NCI-H1105 treated with DMSO at 0.1 percent for 48 hours (cell line): ENCODE results near the gene DLGAP4.

Source experiments
- DNase-seq: peaks from one replicate; lab custom pipeline; 2025; lab: John Stamatoyannopoulos, UW

Gene DLGAP4

GRCh38 chr20:36274181-36274841 lies 31.8 kb upstream of the DLGAP4 start:
- DNase-seq: no peak

GRCh38 chr20:36275011-36275410 lies 31.1 kb upstream of the DLGAP4 start:
- no peak for DNase-seq

- DNase-seq: no peak
Measured at GRCh38 chr20:36275441-36276189, 30.5 kb upstream of the DLGAP4 start.

GRCh38 chr20:36277546-36277945 lies 28.6 kb upstream of the DLGAP4 start:
- no peak for DNase-seq

- no peak for DNase-seq
Measured at GRCh38 chr20:36279362-36279761, 26.8 kb upstream of the DLGAP4 start.

GRCh38 chr20:36279776-36280175 lies 26.4 kb upstream of the DLGAP4 start:
- no peak for DNase-seq

- no peak for DNase-seq
Measured at GRCh38 chr20:36281785-36282380, 24.3 kb upstream of the DLGAP4 start.

- no peak for DNase-seq
Measured at GRCh38 chr20:36284751-36285150, 21.4 kb upstream of the DLGAP4 start.

GRCh38 chr20:36285746-36286447 lies 20.2 kb upstream of the DLGAP4 start:
- no peak for DNase-seq

- no peak for DNase-seq
Measured at GRCh38 chr20:36297656-36298055, 8.5 kb upstream of the DLGAP4 start.

- DNase-seq: no peak
Measured at GRCh38 chr20:36298061-36298460, 8.1 kb upstream of the DLGAP4 start.

- no peak for DNase-seq
Measured at GRCh38 chr20:36298795-36299339, 7.3 kb upstream of the DLGAP4 start.

GRCh38 chr20:36299459-36299858 lies 6.7 kb upstream of the DLGAP4 start:
- DNase-seq: no peak

- no peak for DNase-seq
Measured at GRCh38 chr20:36301359-36302119, 4.6 kb upstream of the DLGAP4 start.

GRCh38 chr20:36303020-36303595 lies 3.0 kb upstream of the DLGAP4 start:
- DNase-seq: no peak

GRCh38 chr20:36303831-36304230 lies 2.3 kb upstream of the DLGAP4 start:
- no peak for DNase-seq

- DNase-seq: no peak
Measured at GRCh38 chr20:36304786-36305495, 1.2 kb upstream of the DLGAP4 start.

GRCh38 chr20:36306553-36307411 lies 643 bp downstream of the DLGAP4 start:
- DNase-seq: no peak
